ENCODE results near the gene DNAH12. TPM values are rescaled to one million over a fixed set of nuclear protein-coding genes. Genes with fewer than 3 reads are reported as not detected.

Gene DNAH12
- total RNA-seq, 4 donors from 2014 or later = 0.16 to 0.44 (median 0.27) TPM

DNA sequence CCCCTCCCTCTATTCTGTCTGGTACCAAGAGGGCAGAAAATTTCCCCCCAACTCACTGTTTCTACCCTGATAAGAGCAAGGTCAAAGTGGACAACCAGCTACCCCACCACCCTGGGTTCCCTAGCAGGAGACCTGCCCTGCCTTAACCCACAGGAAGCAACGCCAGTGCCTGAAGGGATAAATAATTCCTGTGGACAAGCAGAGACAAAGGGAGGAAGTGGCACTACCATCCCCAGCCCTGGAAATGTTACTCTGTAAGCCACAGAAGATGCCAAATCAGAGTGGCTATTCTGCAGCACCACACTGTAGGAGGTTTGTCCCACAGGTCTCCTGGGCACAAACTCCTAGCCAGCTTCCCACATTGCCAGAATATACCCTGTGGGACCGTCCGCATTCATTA, 80.1 kb downstream of the DNAH12 start:
- TF ChIP-seq, protein P1, sequence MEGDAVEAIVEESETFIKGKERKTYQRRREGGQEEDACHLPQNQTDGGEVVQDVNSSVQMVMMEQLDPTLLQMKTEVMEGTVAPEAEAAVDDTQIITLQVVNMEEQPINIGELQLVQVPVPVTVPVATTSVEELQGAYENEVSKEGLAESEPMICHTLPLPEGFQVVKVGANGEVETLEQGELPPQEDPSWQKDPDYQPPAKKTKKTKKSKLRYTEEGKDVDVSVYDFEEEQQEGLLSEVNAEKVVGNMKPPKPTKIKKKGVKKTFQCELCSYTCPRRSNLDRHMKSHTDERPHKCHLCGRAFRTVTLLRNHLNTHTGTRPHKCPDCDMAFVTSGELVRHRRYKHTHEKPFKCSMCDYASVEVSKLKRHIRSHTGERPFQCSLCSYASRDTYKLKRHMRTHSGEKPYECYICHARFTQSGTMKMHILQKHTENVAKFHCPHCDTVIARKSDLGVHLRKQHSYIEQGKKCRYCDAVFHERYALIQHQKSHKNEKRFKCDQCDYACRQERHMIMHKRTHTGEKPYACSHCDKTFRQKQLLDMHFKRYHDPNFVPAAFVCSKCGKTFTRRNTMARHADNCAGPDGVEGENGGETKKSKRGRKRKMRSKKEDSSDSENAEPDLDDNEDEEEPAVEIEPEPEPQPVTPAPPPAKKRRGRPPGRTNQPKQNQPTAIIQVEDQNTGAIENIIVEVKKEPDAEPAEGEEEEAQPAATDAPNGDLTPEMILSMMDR (IDR thresholded peaks at IDR 0.05; ENCODE audit: low read depth) = no peak

DNA sequence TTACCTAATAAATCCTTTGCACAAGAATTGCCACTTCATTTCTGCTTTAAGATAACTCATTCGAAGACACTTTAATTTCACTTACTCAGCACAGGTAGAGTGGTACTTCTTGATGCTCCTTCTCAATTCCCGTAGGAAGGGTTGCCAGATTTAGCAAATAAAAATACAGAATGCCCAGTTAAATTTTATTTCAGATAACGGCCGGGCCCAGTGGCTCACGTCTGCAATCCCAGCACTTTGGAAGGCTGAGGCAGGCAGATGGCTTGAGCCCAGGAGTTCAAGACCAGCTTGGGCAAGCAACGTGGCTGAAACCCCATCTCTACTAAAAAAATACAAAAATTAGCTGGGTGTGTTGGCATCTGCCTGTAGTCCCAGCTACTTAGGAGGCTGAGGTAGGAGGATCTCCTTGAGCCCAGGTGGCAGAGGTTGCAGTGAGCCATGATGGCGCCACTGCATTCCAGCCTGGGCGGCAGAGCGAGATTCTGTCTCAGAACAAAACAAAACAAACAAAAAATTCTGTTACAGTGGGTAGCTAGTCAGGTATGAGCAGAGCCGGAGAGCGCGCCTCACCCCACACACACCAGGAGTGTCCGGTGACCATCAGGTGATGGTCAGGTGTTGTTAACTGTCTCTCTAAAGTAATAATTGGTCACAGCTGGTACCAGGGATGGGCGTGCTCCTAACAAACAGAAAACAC, 92.8 kb downstream of the DNAH12 start:
- TF ChIP-seq, protein P1 (IDR thresholded peaks at IDR 0.05; ENCODE audit: low read depth) = no peak

DNA sequence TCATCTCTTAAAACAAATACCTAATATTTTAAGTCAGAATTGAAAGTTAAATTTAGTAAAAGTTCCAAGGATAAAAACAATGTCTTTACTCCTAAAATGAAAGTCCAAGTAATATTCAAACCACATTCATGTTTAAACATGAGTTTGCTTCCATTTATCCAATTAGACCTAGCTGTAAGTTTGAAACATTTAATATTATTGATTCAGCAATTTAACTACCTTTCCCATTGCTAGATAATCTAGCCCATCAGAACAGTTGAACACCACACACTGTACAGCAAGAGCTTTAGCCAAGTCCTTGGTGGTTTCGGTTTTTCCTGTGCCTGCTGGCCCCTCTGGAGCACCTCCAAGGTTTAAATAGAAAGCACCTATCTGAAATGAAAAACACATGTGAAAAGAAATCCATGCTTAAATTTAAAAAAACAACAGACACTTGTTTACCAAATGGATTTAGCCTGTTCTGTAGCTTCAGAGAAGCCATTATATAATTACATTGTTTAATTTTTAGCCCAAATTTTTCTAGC, 97.8 kb downstream of the DNAH12 start:
- TF ChIP-seq, protein P1 (IDR thresholded peaks at IDR 0.05; ENCODE audit: low read depth) = no peak

DNA sequence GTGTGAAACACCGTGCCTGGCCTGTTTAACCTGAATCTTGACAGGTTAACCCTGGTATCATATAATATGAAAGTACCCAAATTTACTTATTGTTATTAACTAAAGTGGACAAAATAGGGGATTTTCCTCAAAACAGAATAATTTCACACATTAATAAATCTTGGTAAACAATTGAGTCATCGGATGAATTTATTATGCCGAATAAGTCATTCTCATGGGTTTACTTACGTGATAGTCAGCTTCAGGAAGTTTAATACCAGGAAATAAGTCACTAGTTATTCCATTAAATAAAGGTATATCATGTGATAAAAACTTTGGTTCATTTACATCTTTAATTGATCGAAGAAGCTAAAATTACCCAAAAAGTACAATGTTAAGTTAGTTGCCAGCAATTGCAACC, 99.7 kb downstream of the DNAH12 start:
- TF ChIP-seq, protein P1 (IDR thresholded peaks at IDR 0.05; ENCODE audit: low read depth) = no peak

DNA sequence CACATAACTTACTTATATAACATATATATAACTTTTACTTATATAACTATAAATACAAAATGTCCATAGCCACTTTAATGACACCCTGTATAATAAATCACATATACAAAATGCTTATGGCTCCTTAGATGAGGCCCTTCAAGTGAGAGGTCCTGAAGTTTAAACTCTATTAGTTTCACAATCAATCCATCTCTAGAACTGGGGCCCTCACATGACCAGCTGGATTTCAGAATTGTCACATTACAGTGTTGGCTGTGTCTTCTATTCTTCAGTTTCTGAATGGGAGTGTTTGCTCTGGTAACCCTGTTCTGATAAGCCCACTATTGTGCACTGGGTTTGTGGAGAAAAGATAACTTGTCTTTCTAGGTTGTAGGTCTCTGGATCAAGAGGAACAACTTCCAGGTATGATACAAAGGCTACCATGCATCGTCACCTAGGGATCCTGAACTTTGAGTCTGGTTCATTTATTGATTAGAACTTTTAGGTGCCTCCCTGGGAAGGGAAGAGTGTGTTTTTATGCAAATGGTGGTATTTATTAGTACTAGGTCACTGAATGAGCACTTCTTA, 107.9 kb downstream of the DNAH12 start:
- TF ChIP-seq, protein P1 (IDR thresholded peaks at IDR 0.05; ENCODE audit: low read depth) = no peak

DNA sequence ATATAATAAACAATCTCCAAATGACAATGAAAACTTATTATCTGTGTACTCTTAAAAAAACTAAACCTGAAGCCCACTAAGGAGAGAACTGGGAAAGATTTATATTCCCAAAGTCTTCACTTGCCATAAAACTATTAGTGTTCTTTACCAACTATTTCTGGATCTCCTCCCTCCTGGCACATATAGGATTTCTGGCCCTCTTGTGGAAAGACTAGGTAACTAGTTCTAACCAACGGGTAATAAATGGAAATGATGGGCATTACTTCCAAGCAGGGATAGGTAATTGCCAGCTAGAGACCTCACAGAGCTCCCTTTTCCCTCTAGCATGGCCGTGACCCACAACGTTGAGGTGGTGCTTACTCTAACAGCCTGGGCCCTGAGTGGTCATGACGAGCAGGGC, 110.1 kb downstream of the DNAH12 start:
- TF ChIP-seq, protein P1 (IDR thresholded peaks at IDR 0.05; ENCODE audit: low read depth) = no peak

DNA sequence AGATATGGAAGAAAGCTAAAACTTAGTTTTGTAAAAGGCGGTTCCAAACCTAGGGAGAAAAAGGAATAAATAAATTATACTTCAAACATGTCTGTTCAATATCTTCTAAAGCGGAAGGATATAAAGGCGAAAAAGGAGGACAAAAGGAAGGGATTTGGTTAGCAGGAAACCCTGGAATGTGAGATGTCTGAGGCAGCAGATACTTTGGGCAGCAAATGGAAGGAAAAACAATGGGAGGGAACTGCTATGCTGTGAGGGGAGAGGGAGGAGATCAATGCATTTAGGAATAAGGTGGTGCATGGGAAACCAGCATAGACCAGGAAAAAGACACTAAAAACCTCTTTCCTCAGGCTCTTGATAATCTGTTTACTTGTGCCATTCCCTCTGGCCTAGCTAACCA, 120.8 kb downstream of the DNAH12 start:
- TF ChIP-seq, protein P1 (IDR thresholded peaks at IDR 0.05; ENCODE audit: low read depth) = no peak

Measured in subcutaneous adipose tissue (tissue), 4 donors.